Ecto neural progenitor cell (in vitro differentiated cells): ENCODE measurements around the gene TUBGCP2.
"Not testable (repeated sequence)": the region's sequence is repeated elsewhere in the genome, so short reads cannot be mapped to it uniquely, and the experiment has no call there.

Experiments used
- DNase-seq: peaks from one replicate; pipeline ENCODE4 v3.0.0-alpha.2; 2018; ENCODE audit warnings: low spot score

The TUBGCP2 gene

DNA sequence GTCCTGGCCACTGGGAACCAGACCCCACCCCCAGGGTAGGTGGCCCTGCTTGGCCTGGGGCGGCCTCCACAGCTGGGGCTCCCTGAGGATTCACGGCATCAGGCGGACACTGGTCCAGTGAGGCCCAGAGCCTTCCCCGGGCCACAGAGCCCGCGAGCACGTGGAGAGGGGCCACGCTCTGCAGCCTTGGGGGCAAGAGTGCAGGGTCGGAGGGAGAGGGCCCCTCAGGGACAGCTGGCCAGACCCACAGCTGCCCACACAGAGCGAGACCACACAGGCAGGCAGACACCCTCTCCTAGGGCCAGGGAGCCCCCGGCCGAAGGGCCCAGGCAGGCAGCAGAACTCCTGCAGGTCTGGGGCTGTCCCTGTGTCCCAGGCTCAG is 60.3 kb downstream of the TUBGCP2 start:
- DNase-seq = no peak

DNA sequence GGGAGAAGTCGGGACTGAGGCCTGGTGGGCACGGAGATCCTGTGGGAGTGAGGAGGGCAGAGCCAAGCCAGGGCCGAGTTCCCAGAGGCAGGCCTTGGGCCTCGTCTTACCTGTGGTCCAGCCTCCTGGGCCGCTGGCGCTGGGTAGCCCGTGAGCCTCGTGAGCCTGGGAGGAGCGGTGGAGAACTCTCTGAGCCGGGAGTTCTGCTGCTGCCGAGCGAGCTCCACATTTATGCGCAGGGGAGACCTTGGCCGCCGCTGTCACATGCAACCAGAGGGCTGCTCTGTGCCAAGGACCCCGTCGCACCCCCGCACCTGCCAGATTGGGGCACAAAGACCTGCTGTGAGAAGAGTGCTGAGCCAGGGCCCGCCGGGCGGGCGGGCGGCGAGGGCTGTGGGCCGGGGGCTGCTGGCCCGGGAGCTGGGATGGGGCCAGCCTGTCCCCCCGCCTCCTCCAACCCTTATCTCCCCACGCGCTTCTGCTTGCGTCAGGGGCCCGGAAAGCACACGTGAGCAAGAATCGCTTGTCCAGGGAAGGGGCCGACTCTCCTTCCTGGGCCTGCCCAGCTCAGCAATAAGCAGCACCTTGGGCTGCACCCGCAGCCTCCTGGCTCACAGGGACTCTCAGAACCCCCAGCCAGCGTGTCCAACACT is 60.9 kb downstream of the TUBGCP2 start:
- DNase-seq = no peak

DNA sequence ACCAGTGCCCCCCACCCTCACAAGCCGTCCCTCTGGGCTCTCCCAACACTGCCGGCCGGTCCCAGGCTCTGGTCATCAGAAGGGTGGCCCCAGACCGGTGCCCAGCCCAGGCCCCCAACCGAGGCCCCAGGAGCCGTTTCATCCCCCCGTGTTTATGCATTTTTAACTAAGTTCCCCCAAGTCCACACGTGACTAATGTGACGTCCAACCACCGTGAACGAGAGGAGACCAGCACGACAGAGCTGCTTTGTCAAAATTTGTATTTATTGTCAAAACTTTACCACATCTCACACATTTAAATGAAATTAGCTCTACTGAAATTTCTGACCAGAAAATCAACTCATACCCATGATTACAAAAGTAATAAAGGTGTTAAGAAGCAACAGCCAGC is 62.4 kb downstream of the TUBGCP2 start:
- DNase-seq = no peak

DNA sequence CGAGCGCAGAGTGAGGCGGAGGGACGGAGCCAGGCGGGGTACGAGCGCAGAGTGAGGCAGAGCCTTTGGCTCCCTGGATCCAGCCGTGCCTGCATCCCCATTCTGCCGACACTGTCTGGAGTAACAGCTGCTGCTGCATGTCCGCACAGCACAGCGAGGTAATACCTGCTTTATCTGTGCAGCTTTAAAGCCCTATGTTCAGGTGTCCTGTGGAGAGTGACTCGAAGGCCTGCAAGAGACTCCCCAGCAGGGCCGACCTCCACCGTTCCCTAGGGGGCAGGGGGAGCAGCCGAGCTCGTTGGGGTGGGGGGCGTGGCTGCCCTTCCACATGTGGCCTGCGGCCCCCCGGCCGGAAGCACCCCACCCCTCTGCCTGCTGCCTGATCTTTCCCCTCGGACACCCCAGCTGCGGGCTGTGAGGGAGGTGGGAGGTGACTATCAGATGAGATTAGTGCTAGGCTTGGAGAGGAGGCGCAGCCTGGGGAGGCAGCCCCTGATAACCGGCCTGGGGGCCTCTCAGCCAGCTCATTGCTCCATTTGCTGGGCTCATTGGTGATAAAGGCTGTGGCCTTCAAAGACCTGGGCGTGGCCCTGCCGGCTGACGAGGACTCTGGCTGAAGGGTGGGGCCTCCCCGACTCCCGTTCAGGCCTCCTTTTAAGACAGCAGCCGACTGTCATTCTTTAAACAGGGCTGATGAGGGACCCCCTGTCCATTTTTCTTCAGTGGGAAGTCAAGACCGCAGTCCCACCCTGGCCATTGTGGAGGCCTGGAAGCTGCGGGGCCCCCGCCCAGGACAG is 63.0 kb downstream of the TUBGCP2 start:
- DNase-seq = no peak

DNA sequence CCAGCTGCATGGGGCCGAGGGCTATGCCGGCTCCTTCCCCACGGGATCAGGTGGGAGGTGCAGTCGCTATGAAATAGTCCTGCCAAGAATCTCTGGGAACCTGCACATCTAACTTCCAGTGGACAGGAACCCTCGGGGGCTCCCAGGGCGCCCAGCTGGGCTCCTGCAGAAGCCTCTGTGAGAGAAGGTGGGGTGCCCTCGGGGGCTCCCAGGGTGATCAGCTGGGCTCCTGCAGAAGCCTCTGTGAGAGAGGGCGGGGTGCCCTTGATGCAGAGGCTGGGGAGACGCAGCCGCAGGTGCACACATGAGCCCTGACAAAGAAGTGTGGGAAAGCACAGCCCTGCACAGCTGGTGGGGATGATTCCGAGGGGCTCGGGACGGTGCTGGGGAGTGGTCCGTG is 65.1 kb downstream of the TUBGCP2 start:
- no peak for DNase-seq

DNA sequence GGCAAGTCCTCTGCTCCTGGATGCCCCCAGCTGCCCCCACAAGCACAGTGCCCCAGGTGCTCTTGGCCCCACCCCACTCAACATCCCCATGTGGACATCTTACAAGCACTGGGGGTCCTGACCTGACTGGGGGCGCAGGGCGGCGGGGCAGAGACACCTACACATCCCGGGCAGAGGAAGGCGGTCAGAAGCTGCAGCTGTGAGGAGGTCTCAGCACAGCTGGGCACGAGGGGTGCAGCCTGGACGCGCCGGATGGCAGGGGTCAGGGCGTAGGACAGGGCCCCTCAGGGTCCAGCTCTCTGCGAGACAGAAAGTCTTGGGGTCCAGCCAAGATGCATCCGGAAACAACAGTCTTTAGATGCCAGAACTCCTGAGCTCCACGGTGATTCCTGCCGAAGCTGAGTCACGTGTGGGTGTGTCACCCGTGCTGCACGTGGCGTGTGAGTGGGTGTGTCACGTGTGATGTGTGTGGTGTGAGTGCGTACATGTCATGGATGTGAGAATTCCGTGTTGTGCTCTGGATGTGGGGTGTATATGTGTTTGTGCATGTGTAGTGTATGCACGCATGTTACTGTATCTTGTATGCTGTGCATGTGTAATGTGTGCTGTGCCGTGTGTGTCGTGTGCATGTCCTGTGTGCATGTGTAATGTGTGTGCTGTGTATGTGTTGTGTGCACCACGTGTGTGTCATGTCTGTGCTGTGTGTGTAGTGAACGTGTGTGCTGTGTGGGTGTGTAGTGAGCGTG is 65.9 kb downstream of the TUBGCP2 start:
- DNase-seq = no peak

DNA sequence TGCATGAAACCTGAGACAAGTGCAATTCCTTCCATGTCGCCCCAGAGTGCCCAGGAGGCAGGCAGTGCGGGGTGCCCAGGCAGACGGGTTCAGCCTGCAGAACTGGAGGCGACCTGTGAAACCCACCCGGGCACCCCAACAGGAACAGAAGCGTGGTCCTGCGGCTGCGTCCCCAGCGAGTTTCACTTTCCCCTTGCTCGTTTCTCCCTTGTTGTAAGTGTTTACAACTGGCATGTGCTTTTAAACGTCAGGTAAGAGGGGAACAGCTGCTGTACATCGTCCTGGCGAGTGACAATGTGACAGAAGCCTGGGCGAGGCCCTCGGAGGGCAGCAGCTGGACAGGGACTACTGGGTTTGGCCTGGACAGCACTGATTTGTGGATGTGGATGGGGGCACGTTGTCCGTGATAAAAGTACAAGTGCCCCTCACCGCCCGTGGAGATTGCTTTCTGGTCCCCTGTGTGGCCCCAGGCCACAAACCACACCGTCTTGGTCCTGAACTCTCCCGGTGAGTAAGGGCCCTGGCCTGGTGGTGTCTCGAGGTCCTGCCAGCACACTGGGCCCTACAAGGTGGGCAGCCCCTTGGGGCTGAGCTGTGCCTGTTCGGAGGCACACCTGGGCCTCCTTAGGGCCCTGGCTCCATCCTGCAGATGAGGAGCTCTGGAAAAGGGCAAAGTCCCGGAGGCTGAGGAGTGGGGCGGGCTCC is 67.0 kb downstream of the TUBGCP2 start:
- no peak for DNase-seq

DNA sequence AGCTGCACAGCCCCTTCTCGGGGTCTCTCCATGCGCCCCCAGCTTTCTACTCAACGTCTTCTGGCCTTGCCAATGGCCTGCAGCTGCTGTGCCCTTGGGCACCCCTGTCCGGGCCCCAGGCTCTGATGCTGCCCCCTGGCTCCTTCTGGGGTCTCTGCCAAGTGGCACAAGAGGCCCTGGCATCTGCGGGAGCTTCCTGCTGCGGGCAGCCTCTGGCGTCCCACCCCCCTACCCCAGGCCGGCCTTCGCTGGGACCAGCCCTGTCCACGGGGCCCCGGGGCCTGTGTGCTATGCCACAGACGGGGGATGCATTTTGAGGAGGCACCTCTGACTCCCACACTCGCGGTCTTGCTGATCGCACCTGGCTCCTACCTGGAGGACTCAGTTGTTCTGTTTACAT is 68.7 kb downstream of the TUBGCP2 start:
- no peak for DNase-seq

DNA sequence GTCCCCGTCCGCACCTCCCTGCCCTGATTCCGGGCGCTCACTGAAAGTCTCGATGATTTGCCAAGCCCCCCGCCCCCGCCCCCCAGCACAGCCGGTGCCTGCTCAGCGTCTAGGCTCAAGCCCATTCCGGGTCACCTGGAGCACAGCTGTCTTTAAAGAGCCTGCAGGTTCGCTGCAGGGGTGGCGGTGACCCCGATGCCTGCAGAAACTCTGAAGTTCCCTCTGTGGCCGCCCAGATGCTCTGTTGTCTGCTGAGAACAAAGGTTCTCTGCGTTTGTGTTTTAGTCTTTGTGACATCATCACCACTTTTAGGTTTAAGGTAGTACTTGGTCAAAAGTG is 70.2 kb downstream of the TUBGCP2 start:
- DNase-seq = peak; percentile 50

DNA sequence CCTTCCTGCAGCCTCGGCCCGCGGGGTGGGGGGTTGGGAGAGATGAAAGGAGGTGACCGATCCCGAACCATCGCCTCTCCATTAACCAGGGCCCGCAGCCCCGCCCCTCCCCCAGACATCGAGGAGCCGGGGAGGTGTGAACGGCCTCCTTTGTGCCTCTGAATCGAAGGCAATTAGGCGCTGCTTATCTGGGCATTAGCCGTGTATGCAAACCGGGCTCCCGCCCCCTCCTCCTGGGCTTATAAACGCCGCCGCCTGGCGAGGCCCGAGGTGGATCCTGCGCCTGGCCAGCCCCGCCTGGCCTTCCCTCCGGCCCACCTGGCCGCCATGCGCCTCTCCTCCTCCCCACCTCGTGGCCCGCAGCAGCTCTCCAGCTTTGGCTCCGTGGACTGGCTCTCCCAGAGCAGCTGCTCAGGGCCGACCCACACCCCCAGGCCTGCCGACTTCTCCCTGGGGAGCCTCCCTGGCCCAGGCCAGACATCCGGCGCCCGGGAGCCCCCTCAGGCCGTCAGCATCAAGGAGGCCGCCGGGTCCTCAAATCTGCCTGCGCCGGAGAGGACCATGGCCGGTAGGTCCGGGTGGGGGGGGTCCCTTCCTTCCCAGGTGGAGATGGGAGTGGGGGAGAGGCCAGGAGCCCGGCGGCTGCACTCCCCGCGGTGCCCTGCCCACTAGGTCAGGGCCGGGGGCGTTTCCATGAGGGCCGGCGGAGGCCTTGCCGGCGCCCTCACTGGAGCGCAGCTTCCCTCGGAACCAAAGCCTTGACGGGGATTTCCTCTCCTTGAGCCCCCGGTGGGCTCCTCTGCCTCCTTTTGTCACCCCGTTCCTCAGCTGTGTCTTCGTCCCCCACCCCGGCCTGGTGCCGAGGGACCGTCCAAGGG is 70.8 kb downstream of the TUBGCP2 start, which contains the start of gene VENTX:
Gene VENTX, plus strand, starts transcription at position 268 of the 878 bp plus-strand sequence. Its CDS starts 60 bp downstream, at position 328.
- peak; percentile 72 for DNase-seq

DNA sequence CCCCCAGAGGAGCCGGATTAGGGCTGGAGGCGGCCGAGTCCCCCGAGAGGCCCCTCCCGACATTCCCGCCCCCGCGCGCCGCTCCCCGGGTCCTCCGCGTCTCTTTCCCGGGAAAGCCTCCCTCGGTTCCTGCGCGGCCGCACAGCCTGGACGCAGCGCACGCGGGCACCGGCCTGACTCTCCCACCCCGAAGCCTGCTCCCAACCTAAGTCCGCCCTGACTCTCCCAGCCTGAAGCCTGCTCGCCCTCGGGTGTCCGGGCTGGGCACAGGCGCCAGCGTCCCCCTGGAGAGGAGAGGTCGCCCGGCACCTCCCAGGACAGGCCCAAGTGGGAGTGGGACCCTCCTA is 71.5 kb downstream of the TUBGCP2 start:
- peak; percentile 70 for DNase-seq

DNA sequence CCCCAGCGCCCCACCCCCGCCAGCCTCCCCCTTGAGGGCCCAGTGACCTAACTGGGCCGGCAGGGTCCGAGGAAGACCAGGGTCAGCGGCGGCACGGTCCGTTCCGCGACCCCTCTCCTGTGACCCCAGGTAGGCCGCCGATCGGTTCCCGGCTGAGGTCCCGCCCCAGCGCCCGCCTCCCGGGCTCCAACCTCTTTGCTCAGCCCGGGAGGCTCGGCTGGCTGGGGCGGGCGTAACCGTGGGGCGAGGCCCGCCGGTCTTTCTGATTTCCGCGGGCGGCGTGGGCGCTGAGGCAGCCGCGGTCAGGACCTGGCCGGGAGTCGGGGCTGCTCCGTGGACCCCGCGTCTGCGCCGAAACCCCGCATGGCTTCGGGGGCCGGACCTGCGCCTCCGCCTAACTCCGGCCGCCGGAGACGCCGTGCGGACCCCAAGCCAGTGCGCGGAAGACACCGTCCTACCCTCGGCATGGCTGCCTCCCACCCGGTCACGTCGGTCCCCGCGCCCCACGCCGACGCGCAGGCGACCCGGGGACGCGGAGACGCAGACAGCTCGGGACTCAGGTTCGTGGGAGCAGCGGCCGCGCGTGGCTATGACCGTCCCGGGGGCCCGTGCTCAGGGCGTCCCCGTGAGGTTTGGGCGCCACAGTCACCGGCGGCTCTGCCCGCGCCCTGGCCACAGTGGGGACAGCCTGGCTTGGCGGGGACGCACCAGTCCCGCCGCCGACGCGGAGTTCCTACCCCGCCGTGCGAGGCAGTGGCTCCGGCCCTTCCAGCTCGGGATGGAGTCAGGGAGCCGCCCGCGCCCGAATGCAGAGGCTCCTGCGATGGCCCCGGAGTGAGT is 72.1 kb downstream of the TUBGCP2 start:
- DNase-seq = no peak

DNA sequence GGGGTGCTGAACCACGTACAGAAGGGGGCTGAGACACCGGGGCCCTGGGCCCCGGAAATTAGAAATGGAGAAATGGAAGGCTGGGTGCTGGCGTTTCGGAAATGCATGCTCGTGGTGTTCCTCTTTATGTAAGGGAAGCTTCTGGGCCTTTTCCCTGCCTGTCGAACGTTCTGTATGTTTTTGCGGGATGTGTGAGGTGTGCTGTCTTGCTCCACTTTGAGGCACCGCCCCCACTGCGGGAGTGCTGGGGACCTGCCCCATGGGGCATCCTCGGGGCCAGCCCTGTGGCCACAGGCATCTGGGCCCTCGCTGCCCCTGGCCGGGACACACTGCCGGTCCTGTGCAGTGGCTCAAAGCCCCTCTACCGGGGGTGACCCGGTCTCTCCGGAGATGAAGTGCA is 72.7 kb downstream of the TUBGCP2 start:
- no peak for DNase-seq

DNA sequence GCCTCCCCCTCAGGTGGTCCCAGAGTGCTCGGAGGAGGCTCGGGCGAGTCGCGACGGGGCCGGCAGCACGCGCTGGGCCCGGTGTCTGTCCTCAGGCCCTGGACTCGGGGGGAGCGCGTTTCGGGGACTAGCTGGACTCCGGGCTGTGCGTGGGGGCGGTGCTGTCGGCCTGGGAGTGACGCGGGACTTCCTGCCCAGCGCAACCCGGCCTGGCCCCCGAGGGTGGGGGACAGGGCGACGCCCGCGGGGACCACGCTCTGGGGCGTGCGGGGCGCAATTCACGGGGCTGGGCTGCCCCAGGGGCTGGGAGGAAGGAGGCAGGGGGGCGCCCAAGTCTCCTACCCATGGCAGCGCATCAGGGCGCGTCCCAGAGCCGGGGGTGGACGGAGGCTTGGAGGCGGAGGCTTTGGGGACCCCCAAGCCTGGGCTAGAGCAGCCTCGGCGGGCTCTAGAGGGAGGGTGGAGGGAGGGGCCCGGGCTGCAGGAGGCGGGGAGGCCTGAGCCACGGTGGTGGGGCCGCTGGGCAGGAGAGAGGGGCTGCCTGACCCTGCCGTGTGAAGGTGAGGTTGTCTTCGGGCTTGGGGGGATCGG is 73.3 kb downstream of the TUBGCP2 start:
- DNase-seq = no peak

DNA sequence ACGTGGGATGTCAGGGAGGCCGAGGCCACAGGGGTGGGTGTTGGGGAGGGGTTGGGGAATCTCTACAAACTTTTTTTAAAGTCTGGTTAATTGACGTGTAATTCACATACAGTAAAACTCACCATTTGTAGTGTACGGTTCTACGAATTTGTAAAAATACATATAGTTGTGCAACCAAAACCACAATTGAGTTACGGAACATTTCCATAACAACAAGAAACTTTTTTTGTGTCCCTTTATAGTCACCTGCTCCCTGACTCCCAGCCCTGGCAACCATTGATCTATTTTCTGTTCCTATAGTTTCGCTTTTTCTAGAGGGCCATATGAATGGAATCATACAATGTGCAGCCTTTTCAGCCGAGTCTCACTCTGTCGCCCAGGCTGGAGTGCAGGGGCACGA is 73.9 kb downstream of the TUBGCP2 start:
- not testable (repeated sequence) for DNase-seq

DNA sequence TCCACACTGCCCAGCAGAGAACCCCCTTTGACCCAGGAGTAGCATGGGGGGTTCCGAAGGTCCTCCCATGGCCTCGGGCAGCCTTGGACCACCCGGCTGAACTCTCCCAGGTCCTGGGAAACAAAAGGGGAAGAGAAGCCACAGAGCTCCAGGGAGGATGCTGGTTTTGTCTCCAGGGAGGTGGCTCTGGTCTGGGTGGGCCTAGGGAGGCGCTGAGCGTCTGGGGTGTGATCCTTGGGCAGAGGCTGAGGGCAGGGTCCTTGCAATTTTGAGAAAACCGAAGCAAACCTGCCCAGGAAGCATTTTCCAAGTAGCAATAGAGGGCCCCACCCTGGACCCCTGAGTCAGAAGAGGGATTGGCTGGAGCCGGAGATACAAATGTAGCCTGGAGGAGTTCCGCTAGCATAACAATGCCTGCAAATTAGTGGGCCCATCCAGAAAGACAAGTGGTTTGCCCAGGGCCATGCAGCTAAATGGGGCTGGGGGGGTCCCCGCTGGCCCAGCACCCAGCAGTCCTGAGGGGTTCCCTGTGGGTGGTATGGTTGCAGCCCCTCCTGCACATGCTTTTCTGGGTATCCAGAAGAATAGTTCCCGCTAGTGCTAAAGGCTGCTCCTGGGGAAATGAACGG is 76.6 kb downstream of the TUBGCP2 start:
- no peak for DNase-seq

DNA sequence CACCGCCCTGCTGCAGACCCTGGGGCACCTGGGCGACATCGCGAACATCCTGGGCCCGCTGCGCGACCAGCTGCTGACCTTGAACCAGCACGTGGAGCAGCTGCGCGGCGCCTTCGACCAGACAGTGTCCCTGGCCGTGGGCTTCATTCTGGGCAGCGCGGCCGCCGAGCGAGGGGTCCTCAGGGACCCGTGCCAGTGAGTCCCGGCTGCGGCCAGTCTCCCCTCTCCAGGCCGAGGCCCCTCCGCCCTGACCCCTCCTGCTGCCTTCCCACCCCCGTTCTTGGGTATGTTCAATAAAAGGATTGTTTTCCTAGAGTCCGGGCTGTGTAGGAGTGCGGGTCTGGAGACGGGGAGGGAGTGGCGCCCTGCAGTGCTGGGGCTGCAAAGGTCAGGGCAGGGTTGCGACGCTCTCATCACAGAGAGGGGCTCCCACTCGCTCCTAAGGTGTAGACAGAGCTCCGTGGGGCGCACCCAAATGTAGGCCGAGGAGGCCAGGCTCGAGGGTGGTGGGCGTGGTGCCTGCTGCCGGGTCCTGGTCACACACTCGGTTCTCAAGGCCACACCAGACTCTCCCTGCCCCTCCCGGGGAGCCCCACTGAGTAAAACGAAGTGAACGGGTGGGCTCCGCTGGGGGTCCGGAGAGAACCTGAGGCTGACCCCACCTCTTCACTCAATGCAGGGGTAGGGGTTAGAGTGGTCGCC is 77.3 kb downstream of the TUBGCP2 start:
- no peak for DNase-seq

DNA sequence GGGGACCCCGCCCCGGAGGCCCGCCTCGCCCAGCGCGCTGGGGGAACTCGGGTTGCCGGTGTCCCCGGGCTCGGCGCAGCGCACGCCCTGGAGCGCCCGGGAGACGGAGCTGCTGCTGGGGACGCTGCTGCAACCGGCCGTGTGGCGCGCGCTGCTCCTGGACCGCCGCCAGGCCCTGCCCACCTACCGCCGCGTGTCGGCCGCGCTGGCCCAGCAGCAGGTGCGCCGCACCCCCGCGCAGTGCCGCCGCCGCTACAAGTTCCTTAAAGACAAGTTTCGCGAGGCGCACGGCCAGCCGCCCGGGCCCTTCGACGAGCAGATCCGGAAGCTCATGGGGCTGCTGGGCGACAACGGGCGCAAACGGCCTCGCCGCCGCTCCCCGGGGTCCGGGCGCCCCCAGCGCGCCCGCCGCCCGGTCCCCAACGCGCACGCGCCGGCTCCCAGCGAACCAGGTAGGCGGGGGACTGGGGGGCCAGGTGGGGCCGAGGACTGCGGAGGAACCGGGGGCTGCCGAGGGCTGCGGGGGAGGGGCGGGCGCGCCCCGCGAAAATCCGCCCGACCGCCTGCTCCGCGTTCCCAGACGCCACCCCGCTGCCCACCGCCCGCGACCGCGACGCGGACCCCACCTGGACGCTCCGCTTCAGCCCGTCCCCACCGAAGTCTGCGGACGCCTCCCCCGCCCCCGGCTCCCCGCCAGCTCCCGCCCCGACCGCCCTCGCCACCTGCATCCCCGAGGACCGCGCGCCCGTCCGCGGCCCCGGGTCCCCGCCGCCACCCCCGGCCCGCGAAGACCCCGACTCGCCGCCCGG is 78.1 kb downstream of the TUBGCP2 start:
- DNase-seq = no peak
